NCI-H526 treated with DMSO at 0.1 percent for 48 hours (cell line): ENCODE measurements around the gene SERPINB4.
"Not testable (repeated sequence)": the region's sequence is repeated elsewhere in the genome, so short reads cannot be mapped to it uniquely, and the experiment has no call there.

Source experiments
- DNase-seq: peaks from one replicate; lab custom pipeline; 2025; lab: John Stamatoyannopoulos, UW

Gene SERPINB4

DNA sequence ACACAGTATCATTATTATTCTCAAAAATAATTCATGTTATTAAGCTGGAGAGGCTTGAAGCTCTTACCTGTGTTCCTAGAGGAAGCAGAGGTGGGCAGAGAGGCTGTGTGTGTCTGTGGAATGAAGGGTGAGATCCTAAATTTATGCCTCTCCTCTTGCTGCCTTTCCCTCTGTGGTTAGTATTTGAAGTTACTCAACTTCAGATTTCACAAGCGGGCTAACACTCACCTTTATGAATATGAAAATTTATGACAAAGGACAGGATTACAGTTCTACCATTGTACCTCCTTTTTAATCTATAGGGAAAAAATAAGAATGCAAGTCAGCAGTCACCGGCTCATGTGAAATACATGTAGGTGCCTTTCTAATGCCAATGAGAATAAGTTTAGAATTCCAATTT, at the start of gene SERPINB4:
TSS of gene SERPINB4 (minus strand) at position 115 of the 400 bp plus-strand sequence. CDS start 679 bp downstream, outside the sequence.
- not testable (repeated sequence) for DNase-seq

DNA sequence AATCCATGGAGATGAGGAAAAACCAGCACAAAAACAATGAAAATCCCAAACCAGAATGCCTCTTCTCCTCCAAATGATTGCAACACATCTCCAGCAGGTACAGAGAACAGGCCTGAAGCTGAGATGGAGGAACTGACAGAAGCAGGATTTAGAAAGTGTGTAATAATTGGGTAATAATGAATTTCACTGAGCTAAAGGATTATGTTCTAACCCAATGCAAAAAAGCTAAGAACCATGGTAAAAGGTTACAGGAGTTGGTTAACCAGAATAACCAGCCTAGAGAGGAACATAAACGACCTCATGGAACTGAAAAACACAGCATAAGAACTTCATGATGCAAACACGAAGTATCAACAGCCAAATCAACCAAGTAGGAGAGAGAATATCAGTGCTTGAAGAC, 45.0 kb upstream of the SERPINB4 start:
- no peak for DNase-seq

DNA sequence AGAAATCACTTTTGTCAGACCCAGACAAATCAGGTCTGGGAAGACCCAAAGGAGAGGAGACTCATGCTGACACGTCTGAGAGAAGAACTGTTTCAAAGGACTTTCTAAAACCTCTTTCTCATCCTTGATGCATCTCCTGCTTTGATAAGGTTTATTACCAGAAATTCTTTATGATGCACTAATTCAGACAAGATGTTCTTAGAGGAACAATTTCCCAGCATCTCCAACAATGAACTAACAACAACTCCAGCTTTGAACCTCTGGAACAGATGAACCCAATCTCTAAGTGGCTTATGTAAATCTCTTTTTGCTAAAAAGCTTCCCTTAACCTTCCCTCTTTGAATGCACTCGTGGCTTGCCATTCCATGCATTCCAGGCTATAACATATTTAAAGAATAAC, 42.8 kb upstream of the SERPINB4 start:
- DNase-seq = no peak

DNA sequence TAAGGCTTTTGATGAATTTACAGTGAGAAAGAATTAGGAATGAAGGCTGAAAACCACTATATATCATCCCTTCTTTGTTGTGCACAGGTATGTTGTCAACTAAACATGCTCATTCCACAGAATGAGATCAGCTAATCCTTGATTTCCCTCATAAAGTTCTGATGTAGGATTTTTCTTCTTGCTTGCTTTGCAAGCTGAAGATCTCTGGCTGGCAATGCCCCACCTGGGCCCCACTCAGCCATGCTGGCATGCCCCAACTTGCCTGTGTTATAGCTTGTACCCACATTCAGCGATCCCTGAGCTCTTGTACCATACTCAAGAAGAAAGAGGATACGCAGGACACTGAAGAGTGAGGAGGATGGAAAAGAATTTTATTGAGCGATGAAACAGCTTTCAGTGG, 40.7 kb upstream of the SERPINB4 start:
- DNase-seq = no peak

DNA sequence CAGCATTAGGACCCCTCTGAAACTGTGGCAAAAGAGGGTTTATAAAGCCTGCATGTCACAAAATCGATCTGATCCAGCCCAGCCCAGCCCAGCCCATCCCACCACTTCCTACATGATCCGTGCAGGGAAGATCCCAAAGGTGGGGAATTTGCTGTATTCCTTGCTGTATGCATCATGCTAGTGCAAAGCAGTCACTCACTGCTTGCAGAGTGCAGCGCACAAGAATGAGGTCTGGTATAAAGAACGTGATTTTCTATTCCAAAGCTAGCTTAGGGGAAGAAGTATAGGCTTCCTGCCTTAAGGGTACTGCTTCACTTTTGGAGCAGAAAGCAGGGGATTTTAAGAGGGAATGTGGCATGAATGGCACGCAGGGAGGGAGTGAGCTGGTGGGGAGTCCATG, 39.8 kb upstream of the SERPINB4 start:
- no peak for DNase-seq

DNA sequence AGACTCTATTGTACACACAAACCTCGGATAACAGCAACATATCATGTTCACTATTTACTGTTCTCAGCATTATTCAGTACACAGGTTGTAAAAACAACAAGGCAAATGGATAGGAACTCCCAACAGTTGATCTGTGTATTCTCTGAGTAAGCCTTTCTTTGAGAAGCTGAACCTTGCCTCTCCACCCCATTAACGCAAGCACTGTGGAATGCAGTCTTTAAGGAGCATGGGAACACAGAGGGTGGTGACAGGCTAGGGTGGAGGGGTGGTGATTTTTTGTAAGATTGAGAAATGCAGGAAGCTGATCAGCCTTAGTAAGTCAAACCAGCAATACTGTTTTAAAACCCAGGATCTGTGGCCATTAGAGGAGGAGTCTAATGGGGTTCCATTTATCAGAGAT, 39.1 kb upstream of the SERPINB4 start:
- DNase-seq = no peak

DNA sequence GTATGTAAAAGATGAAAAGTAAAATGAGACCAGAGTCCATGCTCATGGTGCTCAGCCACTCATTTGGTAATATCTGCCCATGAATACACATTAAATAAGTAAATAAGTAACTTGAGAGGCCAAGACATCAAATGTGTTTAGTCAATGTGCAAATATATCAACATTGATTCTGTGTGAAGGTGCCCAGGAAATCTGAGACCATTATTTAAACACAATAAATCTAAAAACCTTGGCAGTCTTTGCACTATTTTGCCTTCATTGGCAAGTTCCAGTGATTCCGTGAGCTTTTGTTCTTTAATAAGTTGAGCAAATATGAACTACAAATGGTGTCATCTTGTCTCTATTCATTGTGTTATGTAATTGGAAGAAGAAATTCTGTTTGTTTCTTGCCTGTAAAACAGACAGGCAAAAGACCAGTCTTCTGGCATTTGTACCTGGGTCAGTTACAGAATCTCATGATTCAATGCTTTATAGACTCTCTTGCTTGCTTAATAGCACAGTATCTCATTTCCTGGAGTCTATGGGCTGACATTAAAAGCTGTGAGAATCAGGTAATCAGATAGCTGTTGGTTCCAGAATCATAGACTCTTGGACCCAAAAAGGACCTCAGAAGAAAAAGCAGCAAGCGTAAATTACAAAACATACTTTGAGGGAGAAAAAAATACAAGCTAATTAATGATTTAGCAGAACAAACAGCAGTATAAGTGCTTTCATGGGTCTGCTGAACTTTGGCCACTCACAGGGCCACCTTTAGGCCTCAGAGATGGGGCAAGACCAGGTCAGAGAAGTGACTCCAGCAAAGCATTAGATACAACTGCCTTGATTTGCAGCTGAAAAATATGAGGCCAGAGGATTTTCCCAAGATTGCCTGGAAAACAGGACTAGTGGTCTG, 37.6 kb upstream of the SERPINB4 start:
- peak; percentile 6 for DNase-seq

DNA sequence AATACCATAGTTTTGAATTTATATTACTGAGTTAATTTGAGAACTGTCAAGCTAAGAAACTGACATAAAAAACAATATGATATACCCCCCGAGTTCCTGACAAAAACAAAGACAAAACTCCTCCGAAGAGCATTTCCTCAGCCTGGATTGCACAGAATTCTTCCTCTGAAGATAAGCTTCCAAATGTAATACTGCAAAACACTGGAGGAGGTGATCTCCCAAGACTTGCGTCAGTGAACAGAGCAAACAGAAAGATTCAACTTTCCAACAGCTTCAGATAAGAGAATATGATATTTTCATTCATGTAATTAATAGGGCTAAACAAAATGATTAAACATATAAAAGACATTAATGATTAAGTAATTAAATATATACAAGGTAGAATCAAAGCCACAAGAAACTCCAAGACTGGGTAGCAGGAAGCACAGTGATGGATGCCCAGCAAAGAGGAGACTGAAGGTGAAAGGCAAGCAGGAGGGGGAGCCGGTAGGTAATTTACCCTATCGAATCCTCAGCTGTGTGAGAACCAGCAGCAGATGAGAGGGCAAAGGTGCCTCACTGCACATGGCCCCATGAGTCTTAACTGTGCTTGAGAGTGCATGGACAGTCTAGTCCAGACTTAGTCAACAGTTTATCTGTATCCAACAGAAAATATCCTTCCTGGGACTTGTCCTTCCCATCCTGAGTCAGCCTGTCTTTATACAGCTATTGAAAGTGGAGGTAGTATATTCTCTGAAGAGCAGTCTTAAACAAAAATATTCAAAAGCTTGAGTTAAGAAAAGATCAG, 36.0 kb upstream of the SERPINB4 start:
- DNase-seq = no peak

DNA sequence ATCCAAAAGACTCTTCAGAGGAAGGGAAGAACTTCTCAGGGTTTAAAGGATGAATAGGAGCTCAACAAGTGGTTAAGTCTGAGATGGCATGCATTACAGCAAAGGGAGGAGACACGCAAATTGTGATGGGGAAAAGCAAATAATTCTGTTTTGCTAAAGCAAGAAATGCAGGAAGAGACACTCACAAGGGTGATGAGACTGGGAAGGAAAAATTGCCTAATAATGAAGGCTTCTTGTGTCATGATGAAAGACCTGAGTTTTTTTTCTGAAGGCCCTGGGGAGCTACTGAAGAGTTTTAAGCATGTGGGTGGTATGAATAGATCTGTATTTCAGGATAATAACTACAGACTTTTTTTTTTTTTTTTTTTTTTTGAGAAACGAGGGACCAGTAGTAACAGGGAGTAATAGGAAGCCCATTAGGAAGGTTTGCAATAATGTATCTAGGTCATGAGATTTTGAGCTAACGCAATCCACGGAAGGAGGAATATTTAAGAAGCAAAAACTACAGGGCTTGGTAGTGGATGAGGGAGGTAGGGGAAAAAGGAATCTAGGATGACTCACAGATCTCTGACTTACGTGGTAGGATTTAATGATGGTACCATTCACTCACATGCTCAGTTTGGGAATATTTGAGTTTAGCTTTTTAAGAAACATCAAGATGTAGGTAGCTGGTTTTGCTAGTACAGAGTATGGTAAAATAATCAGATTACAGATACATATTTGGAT, 33.6 kb upstream of the SERPINB4 start:
- DNase-seq = no peak

DNA sequence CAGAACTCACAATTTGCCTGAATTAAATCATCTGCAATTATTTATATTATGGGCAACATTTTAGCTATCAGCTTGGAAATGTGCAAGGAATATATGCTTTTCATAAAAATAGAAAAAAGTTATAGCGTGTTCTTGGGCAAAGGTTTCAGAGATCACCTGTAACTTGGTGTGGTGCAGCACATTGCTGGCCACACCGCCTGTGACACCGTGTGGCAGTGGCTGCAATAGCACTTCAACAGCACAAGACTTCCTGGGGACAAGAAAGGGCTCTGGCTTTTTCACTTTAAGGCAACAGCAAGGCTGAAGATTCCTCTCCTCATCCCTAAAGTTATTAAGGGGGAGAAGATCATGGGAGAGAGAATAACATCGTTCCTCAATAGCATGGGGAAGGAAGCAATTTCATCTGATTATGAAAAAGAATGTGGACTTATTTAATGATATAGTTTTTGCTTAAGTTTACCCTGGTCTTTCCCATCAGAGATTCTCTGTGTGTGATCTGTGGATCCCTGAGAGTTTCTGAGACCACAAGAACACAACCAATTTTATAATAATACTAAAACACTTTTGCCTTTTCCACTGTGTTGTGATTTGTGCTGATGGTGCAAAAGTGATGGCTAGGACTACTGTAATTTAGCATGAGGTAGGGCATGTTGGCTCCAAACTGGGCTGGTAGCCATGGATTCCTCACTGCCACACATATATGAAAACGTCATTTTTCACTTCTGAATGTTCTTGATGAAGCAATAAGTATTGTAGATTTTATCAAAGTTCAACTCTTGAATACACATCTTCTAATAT, 32.7 kb upstream of the SERPINB4 start:
- no peak for DNase-seq

DNA sequence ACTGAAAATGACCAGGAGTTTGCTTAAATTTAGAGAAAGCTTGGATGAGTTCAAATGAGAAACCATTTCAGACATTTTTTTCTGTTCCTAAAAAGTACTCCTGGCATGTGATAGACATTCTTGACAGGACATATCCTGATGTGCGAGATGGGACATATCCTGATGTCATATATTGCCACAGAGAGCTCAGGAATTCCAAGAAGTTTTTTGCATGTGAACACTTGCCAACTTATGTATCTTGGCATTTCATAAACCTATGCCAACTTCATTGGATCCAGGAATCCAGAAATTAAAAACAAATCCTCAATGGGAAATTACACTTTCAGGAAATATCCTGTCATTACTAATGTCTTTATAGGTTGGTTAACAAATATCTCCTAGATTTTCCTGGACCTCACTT, 20.5 kb upstream of the SERPINB4 start:
- DNase-seq = no peak

DNA sequence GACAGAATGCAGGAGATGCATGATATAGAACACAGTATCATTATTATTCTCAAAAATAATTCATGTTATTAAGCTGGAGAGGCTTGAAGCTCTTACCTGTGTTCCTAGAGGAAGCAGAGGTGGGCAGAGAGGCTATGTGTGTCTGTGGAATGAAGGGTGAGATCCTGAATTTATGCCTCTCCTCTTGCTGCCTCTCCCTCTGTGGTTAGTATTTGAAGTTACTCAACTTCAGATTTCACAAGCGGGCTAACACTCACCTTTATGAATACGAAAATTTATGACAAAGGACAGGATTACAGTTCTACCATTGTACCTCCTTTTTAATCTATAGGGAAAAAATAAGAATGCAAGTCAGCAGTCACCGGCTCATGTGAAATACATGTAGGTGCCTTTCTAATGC, 17.7 kb upstream of the SERPINB4 start, which contains the start of gene SERPINB3:
TSS of gene SERPINB3 (minus strand) at position 144 of the 400 bp plus-strand sequence. CDS start 677 bp downstream, outside the sequence.
- DNase-seq = not testable (repeated sequence)

DNA sequence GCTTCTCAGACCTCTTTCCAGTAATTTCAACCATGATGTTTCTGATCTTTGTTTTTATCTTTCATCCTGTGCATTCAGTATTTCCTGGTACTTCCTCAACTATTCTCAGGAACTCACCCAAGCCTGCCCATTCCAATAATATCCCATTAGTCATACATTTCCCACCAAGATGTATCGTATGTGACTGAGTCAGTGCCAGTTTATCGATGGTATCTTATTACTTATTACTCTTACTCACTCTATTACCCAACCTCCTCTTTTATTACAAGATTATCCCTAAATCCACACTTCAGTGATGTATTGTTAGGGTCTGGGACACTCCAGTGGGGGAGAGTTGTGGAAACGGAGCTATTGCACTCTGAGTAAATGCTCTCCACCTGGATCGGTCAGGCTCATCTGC, 14.9 kb upstream of the SERPINB4 start:
- not testable (repeated sequence) for DNase-seq

DNA sequence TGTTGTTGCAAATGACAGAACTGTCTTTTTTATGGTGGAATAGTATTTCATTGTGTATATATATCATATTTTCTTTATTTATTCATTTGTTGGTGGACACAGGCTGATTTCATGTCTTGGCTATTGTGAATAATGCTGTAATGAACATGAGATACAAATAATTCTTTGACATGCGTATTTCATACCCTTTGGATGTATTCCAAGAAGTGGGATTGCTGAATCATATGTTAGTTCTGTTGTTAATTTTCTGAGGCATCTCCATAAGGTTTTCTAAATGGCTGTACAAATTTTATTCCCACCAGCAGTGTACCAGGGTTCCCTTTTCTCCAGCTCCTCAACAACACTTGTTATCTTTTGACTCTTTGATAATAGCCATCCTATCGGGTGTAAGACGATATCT, 6.2 kb upstream of the SERPINB4 start:
- DNase-seq = not testable (repeated sequence)

DNA sequence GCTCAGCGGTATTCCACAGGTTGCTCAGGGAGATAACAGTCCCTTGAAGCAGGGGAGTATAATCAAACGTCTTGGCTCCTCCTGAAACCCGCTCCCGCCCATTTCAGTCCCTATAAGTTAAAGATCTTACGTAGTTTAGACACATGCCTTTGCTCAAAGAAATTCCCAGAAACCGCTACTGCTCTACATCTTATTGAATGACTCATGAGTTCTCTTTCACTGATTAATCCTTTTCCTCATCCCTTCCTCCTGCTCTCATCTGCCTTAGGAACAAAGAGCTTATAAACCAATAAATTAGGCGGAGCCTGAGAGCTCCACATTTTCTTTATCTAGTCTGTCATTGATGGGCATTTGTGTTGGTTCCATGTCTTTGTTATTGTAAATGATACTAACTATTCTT, 4.2 kb upstream of the SERPINB4 start:
- DNase-seq = no peak

DNA sequence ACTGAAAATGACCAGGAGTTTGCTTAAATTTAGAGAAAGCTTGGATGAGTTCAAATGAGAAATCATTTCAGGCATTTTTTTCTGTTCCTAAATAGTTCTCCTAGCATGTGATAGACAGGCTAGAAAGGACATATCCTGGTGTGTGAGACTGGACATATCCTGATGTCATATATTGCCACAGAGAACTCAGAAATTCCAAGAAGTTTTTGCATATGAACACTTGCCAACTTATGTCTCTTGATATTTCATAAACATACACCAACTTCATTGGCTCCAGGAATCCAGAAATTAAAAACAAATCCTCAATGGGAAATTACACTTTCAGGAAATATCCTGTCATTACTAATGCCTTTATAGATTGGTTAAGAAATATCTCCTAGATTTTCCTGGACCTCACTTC, 2.9 kb upstream of the SERPINB4 start:
- DNase-seq = no peak

DNA sequence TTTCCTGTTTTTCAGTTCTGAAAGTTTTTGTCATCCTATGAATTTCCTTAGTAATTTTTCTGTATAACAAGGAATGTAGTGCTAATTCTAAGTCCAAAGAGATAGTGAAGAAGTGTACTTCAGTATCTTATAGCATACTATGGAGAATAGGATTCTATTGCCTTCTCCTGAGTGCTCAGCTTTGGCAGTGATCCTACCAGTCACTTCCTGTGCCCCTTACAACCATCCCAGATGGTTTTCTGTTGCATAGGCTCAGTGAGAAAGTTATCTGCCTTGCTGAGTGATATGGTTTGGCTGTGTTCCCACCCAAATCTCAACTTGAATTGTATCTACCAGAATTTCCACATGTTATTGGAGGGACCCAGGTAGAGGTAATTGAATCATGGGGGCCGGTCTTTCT, 638 bp upstream of the SERPINB4 start:
- DNase-seq = not testable (repeated sequence)

DNA sequence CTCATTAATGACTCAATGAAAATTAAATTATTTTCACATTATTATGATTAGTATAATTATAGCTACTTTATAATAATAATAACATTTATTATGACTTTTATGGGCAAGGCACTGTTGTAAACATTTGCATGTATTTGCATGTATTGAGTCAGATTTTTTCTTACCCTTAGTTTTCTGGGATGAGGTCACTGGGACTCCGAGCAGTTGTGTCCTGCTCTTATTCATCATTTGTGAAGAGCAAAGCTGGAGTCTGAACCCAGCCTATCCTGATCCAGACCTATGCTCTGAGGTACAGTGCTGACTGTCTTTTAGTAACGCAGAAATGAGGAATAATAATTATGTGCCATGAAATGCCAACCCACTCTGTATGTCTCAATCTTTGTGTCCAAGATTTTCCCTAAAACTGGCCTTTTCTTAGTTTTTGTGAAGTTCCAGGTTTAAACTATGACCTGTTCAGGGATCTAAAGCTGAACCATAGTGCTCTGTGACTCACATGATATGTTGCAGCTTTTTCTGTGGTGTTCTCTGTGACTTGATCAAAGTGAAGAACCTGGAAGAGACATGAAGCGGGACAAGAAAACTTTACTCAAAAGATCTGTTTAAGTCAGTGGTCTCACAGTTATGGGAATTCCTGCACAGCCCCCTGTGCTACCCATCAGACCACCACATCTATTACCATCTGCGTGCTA, 1.2 kb downstream of the SERPINB4 start:
- not testable (repeated sequence) for DNase-seq

DNA sequence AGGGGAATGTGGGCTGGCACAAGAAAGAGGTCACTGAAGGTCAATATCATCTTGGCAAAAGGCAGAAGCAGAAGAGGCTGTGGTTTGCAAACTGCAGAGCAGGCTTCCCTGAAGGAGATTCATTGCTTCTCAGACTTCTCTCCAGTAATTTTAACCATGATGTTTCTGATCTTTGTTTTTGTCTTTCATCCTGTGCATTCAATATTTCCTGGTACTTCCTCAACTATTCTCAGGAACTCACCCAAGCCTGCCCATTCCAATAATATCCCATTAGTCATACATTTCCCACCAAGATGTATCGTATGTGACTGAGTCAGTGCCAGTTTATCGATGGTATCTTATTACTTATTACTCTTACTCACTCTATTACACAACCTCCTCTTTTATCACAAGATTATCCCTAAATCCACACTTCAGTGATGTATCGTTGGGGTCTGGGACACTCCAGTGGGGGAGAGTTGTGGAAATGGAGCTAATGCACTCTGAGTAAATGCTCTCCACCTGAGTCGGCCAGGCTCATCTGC, 2.8 kb downstream of the SERPINB4 start:
- DNase-seq = not testable (repeated sequence)

DNA sequence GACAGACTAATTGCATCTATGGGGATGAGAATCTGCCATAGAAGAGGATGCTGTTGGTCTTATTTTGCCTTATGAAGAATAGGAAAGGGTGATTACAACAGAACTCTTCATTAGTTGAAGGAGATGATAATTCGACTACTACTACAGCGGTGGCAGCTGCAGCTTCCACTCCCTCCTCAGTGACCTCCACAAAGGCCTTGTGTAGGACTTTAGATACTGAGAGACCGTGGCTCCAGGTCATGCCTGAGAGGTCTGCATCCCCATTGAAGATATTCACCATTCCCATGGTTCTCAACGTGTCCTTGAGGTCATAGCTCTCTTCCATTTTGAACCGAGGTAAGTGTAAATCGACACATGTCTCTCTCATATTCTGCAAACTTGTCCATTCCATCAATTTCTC, 6.4 kb downstream of the SERPINB4 start:
- DNase-seq = no peak

DNA sequence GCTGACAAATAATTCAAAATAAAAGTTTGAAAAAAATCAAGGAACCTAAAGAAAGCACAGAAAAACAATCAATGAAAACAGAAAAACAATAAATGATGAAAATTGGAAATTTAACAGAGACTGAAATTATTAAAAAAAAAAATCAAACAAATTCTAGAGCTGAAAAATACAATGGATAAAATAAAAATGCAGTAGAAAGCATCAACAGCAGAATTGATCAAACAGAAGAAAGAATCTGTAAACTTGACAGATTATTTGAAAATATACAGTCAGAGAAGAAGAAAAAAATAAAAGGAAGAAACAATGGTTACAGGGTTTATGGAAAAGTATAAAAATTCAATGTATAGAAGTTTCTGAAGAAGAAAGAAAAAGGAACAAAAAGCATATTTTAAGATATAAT, 16.2 kb downstream of the SERPINB4 start:
- no peak for DNase-seq
